Sigmoid colon (tissue), 7 donors: Measurements from ENCODE around the gene NRG3. TPM values are rescaled to one million over a fixed set of nuclear protein-coding genes. Genes with fewer than 3 reads are reported as not detected.

ENCODE experiments used
- DNase-seq: peaks from one replicate; pipeline ENCODE4 v3.0.0-alpha.2; 2019
- H3K27ac ChIP-seq, 4 donors: fragments of 200-600 bp; sonication (generic); one replicate each; pipeline ENCODE4 v1.5.1; 2016 to 2019; ENCODE audit warnings: mild to moderate bottlenecking in 1 of 4
- H3K27me3 ChIP-seq, 3 donors: fragments of 200-600 bp; sonication (generic); one replicate each; pipeline ENCODE4 v1.5.1; 2019; ENCODE audit warnings: mild to moderate bottlenecking in 1 of 3
- H3K36me3 ChIP-seq, 4 donors: fragments of 200-600 bp; sonication (generic); one replicate each; pipeline ENCODE4 v1.5.1; 2016 to 2019
- H3K4me1 ChIP-seq, 4 donors: fragments of 200-600 bp; sonication (generic); one replicate each; pipeline ENCODE4 v1.5.1; 2017 to 2019
- H3K4me3 ChIP-seq, 4 donors: fragments of 200-600 bp; sonication (generic); one replicate each; pipeline ENCODE4 v1.5.1; 2017 to 2019; ENCODE audit warnings: mild to moderate bottlenecking in 2 of 4, moderate library complexity in 1 of 4
- H3K9me3 ChIP-seq, 4 donors: fragments of 200-600 bp in 3 of 4; sonication (generic) in 3 of 4; one replicate each; pipeline versions ENCODE4 v1.5.1 to v1.6.1; 2013 to 2019
- CTCF ChIP-seq, 4 experiments: fragments of 450-650 bp in 3 of 4; fragments of 200-600 bp in 1 of 4; IDR thresholded peaks; one replicate each; pipeline ENCODE4 v1.5.1; 2016 to 2019; ENCODE audit warnings: antibody characterized with exemption in 4 of 4, mild to moderate bottlenecking in 3 of 4, moderate library complexity in 2 of 4
- EP300 ChIP-seq, 4 donors: sonication (generic); formaldehyde crosslinking; IDR thresholded peaks; one replicate each; pipeline ENCODE4 v1.6.1; 2017; ENCODE audit warnings: antibody characterized with exemption in 4 of 4
- POLR2A ChIP-seq, 2 donors: fragments of 450-650 bp; IDR thresholded peaks; one replicate each; pipeline ENCODE4 v1.6.1; 2016; ENCODE audit warnings: antibody characterized with exemption in 2 of 2, mild to moderate bottlenecking in 2 of 2, moderate library complexity in 2 of 2
- POLR2AphosphoS5 ChIP-seq, 4 donors: sonication (generic); formaldehyde crosslinking; IDR thresholded peaks; one replicate each; pipeline ENCODE4 v1.6.1; 2017; ENCODE audit warnings: antibody characterized with exemption in 4 of 4
- WGBS, 2 donors: extraction: QIAGEN DNeasy Blood & Tissue Kit; methylation state at CpG; one replicate each; pipeline ENCODE4 v1.1.7; 2013; 5-methylcytosine and 5-hydroxymethylcytosine counted together
- intact Hi-C: fragments of 100-400 bp; cut with DNase I; formaldehyde crosslinking; loops from one replicate; pipeline ENCODE4 v1.15.1; 2023
- polyA plus RNA-seq, 3 donors: library from polyadenylated mRNA; stranded (reverse); fragments of 200-250 nt; gene quantifications; one replicate each; pipeline ENCODE4 v1.2.3, GENCODE V29; 2013
- total RNA-seq, 4 donors: library from RNA; depleted of rRNA; stranded (reverse); fragments of >200 nt; gene quantifications; one replicate each; pipeline ENCODE4 v1.1.0, GENCODE V29; 2016
- donor health status: healthy with polysubstance abuse.
- donor health status: Bipolar disorder and iron deficiency.
- donor health status: healthy.

The NRG3 gene
- total and polyA plus RNA-seq, 7 donors, result 0.17 to 2.2 (median 0.82) TPM; not detected in 2

GRCh38 chr10:81876253-81877077, 1.5 kb downstream of the NRG3 start:
- peaks cover 22 to 76% (median 39%) of the 10 kb centered on the region in 3 donors for H3K27me3 ChIP-seq
- 3 to 4% methylated on average over 25 of the region's 25 CpGs for WGBS, 2 donors
- H3K4me3 ChIP-seq, result peak overlapping the region in 2 of 4 donors; percentile 2 to 46
- H3K36me3 ChIP-seq, result no peaks in the 10 kb centered on the region
- peaks cover 0 to 22% (median 21%) of the 10 kb centered on the region in 4 donors for H3K4me1 ChIP-seq
- H3K27ac ChIP-seq, result no peak overlapping the region
- intact Hi-C loops, result no loop called here
- no peak for DNase-seq
- no peaks in the 10 kb centered on the region for H3K9me3 ChIP-seq
- TF ChIP-seq POLR2A (IDR thresholded peaks at IDR 0.05) (no peak), POLR2AphosphoS5 (IDR thresholded peaks at IDR 0.05) (no peak), CTCF (IDR thresholded peaks at IDR 0.05) (no peak)

GRCh38 chr10:81877596-81877995, 2.6 kb downstream of the NRG3 start:
- no peak for DNase-seq
- H3K27me3 ChIP-seq, result peaks cover 22 to 66% (median 39%) of the 10 kb centered on the region in 3 donors
- no peaks in the 10 kb centered on the region for H3K9me3 ChIP-seq
- no peak overlapping the region for H3K4me3 ChIP-seq
- intact Hi-C loops, result no loop called here
- H3K36me3 ChIP-seq, result no peaks in the 10 kb centered on the region
- H3K4me1 ChIP-seq, result peaks cover 0 to 22% (median 21%) of the 10 kb centered on the region in 4 donors
- WGBS, 2 donors, result 45 to 50% methylated on average over 2 of the region's 2 CpGs
- TF ChIP-seq POLR2AphosphoS5 (IDR thresholded peaks at IDR 0.05) (no peak), POLR2A (IDR thresholded peaks at IDR 0.05) (no peak), EP300 (IDR thresholded peaks at IDR 0.05) (no peak), CTCF (IDR thresholded peaks at IDR 0.05) (no peak)
- H3K27ac ChIP-seq, result no peak overlapping the region

- Histone ChIP-seq H3K9me3 (no peaks in the 10 kb centered on the region), H3K36me3 (no peaks in the 10 kb centered on the region), H3K27ac (no peak overlapping the region), H3K4me1 (no peaks in the 10 kb centered on the region), H3K4me3 (no peak overlapping the region), H3K27me3 (peaks cover 0 to 25% (median 11%) of the 10 kb centered on the region in 3 donors)
- intact Hi-C loops, result no loop called here
- DNase-seq, result no peak
- WGBS, 2 donors, result 90 to 91% methylated on average over 1 of the region's 1 CpG
- TF ChIP-seq EP300 (IDR thresholded peaks at IDR 0.05) (no peak), CTCF (IDR thresholded peaks at IDR 0.05) (no peak), POLR2AphosphoS5 (IDR thresholded peaks at IDR 0.05) (no peak), POLR2A (IDR thresholded peaks at IDR 0.05) (no peak)
Measured at GRCh38 chr10:81882011-81882410, 7.0 kb downstream of the NRG3 start.

GRCh38 chr10:81884856-81885255, 9.9 kb downstream of the NRG3 start:
- TF ChIP-seq POLR2A (IDR thresholded peaks at IDR 0.05), result no peak
- no peak for TF ChIP-seq POLR2AphosphoS5 (IDR thresholded peaks at IDR 0.05)
- no peak for TF ChIP-seq CTCF (IDR thresholded peaks at IDR 0.05)
- no peak for TF ChIP-seq EP300 (IDR thresholded peaks at IDR 0.05)
- WGBS, 2 donors, result 89 to 93% methylated on average over 1 of the region's 1 CpG
- Histone ChIP-seq H3K27me3 (no peaks in the 10 kb centered on the region), H3K36me3 (no peaks in the 10 kb centered on the region), H3K9me3 (no peaks in the 10 kb centered on the region), H3K27ac (no peak overlapping the region), H3K4me3 (no peak overlapping the region), H3K4me1 (no peaks in the 10 kb centered on the region)
- intact Hi-C loops, result no loop called here
- DNase-seq, result no peak
